Astrocyte of the spinal cord (primary cell): ENCODE data around the gene CCR3.

Experiments
- DNase-seq: peaks from one replicate; pipeline ENCODE4 v3.0.0; 2011; ENCODE audit warnings: low read depth, low spot score
- H3K4me3 ChIP-seq: 2 replicates; pipeline ENCODE4 v1.5.1; 2011; ENCODE audit warnings: low read depth, mild to moderate bottlenecking, low read length, moderate library complexity
- in situ Hi-C: cut with HindIII; loops from 2 replicates; pipeline ENCODE4 v1.10.0; 2017; ENCODE audit warnings: low sequenced_read_pairs
- TF ChIP-seq, protein P1 (sequence below): IDR thresholded peaks from 2 replicates; pipeline ENCODE4 v1.5.1; 2012; ENCODE audit warnings: low read depth, mild to moderate bottlenecking, low read length, inconsistent platforms

Gene CCR3

DNA sequence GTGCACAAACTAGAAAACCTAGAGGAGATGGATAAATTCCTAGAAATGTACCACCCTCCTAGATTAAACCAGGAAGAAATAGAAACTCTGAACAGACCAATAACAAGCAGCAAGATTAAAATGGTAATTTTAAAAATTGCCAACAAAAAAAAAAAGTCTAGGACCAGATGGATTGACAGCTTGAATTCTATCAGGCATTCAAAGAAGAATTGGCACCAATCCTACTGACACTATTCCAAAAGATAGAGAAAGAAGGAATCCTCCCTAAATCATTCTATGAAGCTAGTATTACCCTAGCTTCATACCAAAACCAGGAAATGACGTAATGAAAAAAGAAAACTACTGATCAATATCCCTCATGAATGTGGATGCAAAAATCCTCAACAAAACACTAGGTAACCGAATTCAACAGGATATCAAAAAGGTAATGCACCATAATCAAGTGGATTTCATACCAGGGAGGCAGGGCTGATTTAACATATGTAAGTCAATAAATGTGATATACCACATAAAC is 24.0 kb upstream of the CCR3 start:
- in situ Hi-C loops, result no loop called here
- no peak overlapping the region for H3K4me3 ChIP-seq
- TF ChIP-seq, protein P1, sequence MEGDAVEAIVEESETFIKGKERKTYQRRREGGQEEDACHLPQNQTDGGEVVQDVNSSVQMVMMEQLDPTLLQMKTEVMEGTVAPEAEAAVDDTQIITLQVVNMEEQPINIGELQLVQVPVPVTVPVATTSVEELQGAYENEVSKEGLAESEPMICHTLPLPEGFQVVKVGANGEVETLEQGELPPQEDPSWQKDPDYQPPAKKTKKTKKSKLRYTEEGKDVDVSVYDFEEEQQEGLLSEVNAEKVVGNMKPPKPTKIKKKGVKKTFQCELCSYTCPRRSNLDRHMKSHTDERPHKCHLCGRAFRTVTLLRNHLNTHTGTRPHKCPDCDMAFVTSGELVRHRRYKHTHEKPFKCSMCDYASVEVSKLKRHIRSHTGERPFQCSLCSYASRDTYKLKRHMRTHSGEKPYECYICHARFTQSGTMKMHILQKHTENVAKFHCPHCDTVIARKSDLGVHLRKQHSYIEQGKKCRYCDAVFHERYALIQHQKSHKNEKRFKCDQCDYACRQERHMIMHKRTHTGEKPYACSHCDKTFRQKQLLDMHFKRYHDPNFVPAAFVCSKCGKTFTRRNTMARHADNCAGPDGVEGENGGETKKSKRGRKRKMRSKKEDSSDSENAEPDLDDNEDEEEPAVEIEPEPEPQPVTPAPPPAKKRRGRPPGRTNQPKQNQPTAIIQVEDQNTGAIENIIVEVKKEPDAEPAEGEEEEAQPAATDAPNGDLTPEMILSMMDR, result no peak
- no peak for DNase-seq

DNA sequence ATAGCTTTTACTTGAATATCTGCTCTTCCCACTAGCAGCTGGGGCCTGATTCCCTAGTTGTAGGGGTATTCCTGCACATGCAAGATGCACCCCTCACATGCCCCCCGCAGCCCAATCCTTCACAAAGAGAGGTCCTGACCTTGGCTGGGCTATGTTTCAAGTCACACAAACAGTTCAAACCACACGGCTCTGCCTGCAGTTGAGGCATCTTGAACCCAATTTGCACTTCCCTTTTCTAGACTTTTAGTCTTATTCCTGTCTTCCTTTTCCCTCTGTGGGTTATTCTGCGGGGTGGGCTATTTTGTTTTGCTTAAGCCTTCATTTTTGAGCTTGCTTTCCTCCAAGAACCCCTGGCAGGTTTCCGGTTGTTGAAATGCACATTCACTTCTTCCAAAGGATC is 20.9 kb upstream of the CCR3 start:
- in situ Hi-C loops, result no loop called here
- no peak overlapping the region for H3K4me3 ChIP-seq
- TF ChIP-seq, protein P1, result no peak
- no peak for DNase-seq

DNA sequence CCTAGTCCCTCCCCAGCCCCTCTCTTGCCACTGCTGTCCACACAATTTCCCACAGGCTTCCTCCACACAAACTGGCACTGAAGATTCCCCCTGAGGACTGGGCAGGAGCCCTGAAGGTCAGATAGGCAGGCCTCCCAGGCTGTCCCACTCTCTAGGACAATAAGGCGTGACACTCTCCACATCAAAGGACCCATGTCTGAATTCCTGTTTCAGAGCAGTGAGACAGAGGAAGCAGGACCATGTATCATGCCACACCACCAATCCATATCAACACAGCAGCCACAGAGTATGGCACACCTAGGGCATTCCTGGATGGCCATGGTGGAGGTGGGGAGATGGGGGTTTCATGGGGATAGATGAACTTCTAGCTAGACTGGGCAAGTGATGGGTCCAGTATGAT is 20.3 kb upstream of the CCR3 start:
- H3K4me3 ChIP-seq, result no peak overlapping the region
- DNase-seq, result no peak
- in situ Hi-C loops, result no loop called here
- TF ChIP-seq, protein P1, result no peak

DNA sequence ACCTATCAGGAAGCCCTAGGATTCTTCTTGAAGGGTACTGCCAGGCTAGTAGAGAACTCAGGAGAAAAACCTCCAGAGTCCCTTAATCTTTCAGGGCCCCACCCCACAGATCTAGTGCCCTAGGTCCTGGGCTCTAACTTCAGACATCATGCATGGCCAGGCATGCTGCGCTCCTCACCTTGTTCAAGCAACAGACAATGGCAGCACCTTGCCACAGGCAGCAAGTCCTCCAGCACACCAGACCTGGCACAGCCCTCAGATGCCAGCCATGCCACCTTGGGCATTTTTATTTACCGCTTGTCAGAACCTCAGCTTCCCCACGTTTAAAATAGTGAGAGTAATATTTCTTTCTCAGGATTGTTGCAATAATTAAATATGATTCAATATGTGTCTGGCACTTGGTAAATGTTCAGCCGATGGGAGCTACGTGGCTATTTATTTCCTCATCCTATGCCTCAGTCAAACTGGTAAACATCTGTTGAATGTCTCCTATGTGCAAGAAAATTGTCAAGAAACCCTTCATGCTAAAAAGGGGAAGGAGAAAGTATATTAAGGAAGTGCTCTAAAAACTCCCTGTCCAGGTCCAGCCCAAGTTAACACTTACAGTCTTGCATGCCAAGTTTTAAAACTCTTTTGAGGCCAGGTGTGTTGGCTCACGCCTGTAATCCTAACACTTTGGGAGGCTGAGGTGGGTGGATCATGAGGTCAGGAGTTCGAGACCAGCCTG is 19.7 kb upstream of the CCR3 start:
- in situ Hi-C loops, result no loop called here
- TF ChIP-seq, protein P1, result no peak
- DNase-seq, result no peak
- H3K4me3 ChIP-seq, result no peak overlapping the region

DNA sequence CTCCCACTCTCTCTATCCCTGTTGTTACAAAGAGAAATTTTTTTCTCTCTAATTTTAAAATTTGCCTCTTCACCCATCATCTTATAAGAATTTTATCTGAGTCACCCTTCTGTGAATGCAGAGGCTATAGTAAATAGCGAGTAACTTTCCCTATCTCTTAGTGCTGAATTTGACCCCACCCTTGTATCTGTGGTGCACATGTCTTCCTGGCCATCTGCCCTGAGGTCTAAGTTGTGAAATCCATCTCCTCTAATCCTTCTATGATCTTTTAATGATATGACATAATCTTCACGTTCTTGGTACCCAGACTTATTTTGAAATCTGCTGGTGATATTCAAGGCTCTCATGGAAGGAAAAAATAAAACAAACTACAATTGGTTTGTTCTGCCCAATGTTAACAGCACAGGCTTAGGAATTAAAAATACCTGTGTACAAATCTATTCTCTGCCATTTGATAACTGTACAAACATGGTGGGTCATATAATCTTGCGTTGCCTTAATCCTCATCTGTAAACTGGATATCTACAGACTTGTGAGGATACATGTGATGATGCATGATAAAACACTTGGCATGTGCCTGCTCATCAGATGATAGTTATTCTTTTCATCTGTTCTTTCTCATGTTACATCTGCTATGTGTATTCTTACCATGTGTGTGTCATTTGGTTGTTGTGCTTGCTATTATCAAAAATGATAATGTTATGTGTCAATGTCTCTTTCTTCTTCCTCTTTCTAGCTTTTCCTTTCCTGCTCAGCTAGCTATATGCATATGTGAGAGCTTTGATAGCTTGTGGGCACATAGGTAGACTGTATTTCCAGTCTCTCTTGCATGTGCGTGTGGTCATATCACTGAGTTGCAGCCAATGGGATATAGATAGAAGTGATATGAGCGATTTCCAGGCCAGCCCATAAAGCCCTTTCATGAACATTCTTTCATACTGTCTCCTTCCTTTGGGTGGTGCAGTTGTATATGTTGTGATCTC is 13.7 kb upstream of the CCR3 start:
- H3K4me3 ChIP-seq, result no peak overlapping the region
- TF ChIP-seq, protein P1, result no peak
- in situ Hi-C loops, result no loop called here
- DNase-seq, result no peak

DNA sequence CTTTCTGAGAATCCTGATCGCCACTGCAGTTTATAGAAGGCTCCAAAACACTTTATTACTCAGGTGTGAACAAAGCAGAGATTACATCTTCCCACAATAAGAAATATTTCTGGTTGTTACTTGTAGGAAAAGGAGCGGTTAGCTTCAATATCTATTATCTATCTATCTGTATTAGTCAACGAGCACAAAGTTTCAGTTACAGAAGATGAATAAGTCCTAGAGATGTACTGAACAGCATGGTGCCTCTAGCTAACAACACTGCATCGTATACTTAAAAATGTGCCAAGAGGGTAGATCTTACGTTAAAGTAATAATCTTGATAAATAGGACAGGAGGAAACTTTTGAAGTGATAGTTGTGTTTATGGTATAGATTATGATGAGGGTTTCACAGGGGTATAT is 10.9 kb upstream of the CCR3 start:
- in situ Hi-C loops, result no loop called here
- DNase-seq, result no peak
- TF ChIP-seq, protein P1, result no peak
- H3K4me3 ChIP-seq, result no peak overlapping the region
